ENCODE results near the gene FAM98C. TPM values are rescaled to one million over a fixed set of nuclear protein-coding genes. Genes with fewer than 3 reads are reported as not detected.
"Not testable (repeated sequence)": the region's sequence is repeated elsewhere in the genome, so short reads cannot be mapped to it uniquely, and the experiment has no call there.

FAM98C gene
- total RNA-seq, 2 experiments from 2014 or later: 21.0 to 25.9 TPM

GRCh38 chr19:38362946-38363688, 39.8 kb upstream of the FAM98C start:
- not testable (repeated sequence) for H3K9me3 Mint-ChIP-seq (ENCODE audit: insufficient read depth); H3K36me3 Mint-ChIP-seq (ENCODE audit: low read depth); H3K27ac Mint-ChIP-seq; DNase-seq; ATAC-seq
- ChIA-PET CTCF (interaction anchor here (1.3 to 1.9 kb wide), 2 partner anchors 11 to 27 kb away, joined by 8 read pairs; partner anchors contain the start of genes CATSPERG and PSMD8), POLR2A (interaction anchor here (1.2 kb wide), 1 partner anchor 27 kb away, joined by 3 read pairs; the partner anchor contains the start of gene CATSPERG)
- Mint-ChIP-seq H3K27me3 (ENCODE audit: low read depth) (peaks cover 28% of the 10 kb centered on the region), H3K4me3 (peak overlapping the region; percentile 42), H3K4me1 (ENCODE audit: low read depth) (peaks cover 18% of the 10 kb centered on the region)

- H3K27ac Mint-ChIP-seq: no peak overlapping the region
- no peak for ATAC-seq
- H3K27me3 Mint-ChIP-seq (ENCODE audit: low read depth): peaks cover 6% of the 10 kb centered on the region
- H3K9me3 Mint-ChIP-seq (ENCODE audit: insufficient read depth): no peaks in the 10 kb centered on the region
- no peak for DNase-seq
- H3K4me1 Mint-ChIP-seq (ENCODE audit: low read depth): peaks cover 5% of the 10 kb centered on the region
- POLR2A ChIA-PET: no interaction called here
- CTCF ChIA-PET: no interaction called here
- no peaks in the 10 kb centered on the region for H3K36me3 Mint-ChIP-seq (ENCODE audit: low read depth)
- no peak overlapping the region for H3K4me3 Mint-ChIP-seq
Observed at GRCh38 chr19:38367041-38367440, 35.9 kb upstream of the FAM98C start.

- CTCF ChIA-PET: interaction anchor here (1.9 kb wide), 1 partner anchor 125 kb away, joined by 5 read pairs; no protein-coding TSS in a partner anchor
- POLR2A ChIA-PET: no interaction called here
- no peak for DNase-seq
- no peaks in the 10 kb centered on the region for H3K4me1 Mint-ChIP-seq (ENCODE audit: low read depth)
- no peaks in the 10 kb centered on the region for H3K9me3 Mint-ChIP-seq (ENCODE audit: insufficient read depth)
- H3K27me3 Mint-ChIP-seq (ENCODE audit: low read depth): peaks cover 6% of the 10 kb centered on the region
- no peak for ATAC-seq
- H3K36me3 Mint-ChIP-seq (ENCODE audit: low read depth): peaks cover under 1% of the 10 kb centered on the region
- no peak overlapping the region for H3K4me3 Mint-ChIP-seq
- no peak overlapping the region for H3K27ac Mint-ChIP-seq
Observed at GRCh38 chr19:38369584-38369983, 33.3 kb upstream of the FAM98C start.

GRCh38 chr19:38370299-38370698, 32.6 kb upstream of the FAM98C start:
- Mint-ChIP-seq H3K36me3 (ENCODE audit: low read depth) (peaks cover 7% of the 10 kb centered on the region), H3K4me1 (ENCODE audit: low read depth) (peaks cover 5% of the 10 kb centered on the region), H3K27me3 (ENCODE audit: low read depth) (peaks cover 6% of the 10 kb centered on the region), H3K4me3 (no peak overlapping the region), H3K27ac (no peak overlapping the region), H3K9me3 (ENCODE audit: insufficient read depth) (no peaks in the 10 kb centered on the region)
- ChIA-PET CTCF (interaction anchor here (0.7 to 1.9 kb wide), 2 partner anchors 126 to 560 kb away, joined by 3 to 5 read pairs; partner anchors contain the start of genes MRPS12 and SARS2), POLR2A (interaction anchor here (0.6 kb wide), 1 partner anchor 84 kb away, joined by 3 read pairs; no protein-coding TSS in a partner anchor)
- no peak for DNase-seq
- no peak for ATAC-seq

GRCh38 chr19:38371081-38371480, 31.8 kb upstream of the FAM98C start:
- peaks cover 13% of the 10 kb centered on the region for H3K4me1 Mint-ChIP-seq (ENCODE audit: low read depth)
- no peak overlapping the region for H3K4me3 Mint-ChIP-seq
- DNase-seq (no peak), ATAC-seq (no peak)
- peaks cover 6% of the 10 kb centered on the region for H3K27me3 Mint-ChIP-seq (ENCODE audit: low read depth)
- no peaks in the 10 kb centered on the region for H3K9me3 Mint-ChIP-seq (ENCODE audit: insufficient read depth)
- POLR2A ChIA-PET: no interaction called here
- CTCF ChIA-PET: interaction anchor here (0.7 kb wide), 1 partner anchor 559 kb away, joined by 3 read pairs; the partner anchor contains the start of genes MRPS12 and SARS2
- no peak overlapping the region for H3K27ac Mint-ChIP-seq
- peaks cover 8% of the 10 kb centered on the region for H3K36me3 Mint-ChIP-seq (ENCODE audit: low read depth)

GRCh38 chr19:38373907-38374331, 29.0 kb upstream of the FAM98C start:
- ChIA-PET POLR2A (interaction anchor here (0.7 to 2.3 kb wide), 12 partner anchors 12 to 556 kb away, joined by 3 to 19 read pairs (median 6); partner anchors contain the start of genes CATSPERG, FAM98C, GGN and MRPS12), CTCF (interaction anchor here (0.7 to 1.7 kb wide), 20 partner anchors 11 to 556 kb away, joined by 3 to 32 read pairs (median 6); partner anchors contain the start of genes CATSPERG, EIF3K, FAM98C and GGN)
- H3K4me3 Mint-ChIP-seq: peak overlapping the region; percentile 100
- H3K27me3 Mint-ChIP-seq (ENCODE audit: low read depth): peaks cover 6% of the 10 kb centered on the region
- H3K4me1 Mint-ChIP-seq (ENCODE audit: low read depth): peaks cover 22% of the 10 kb centered on the region
- peaks cover 16% of the 10 kb centered on the region for H3K36me3 Mint-ChIP-seq (ENCODE audit: low read depth)
- DNase-seq (no peak), ATAC-seq (no peak)
- peak overlapping the region; percentile 99 for H3K27ac Mint-ChIP-seq
- no peaks in the 10 kb centered on the region for H3K9me3 Mint-ChIP-seq (ENCODE audit: insufficient read depth)

- ATAC-seq: peak; percentile 98
- peak; percentile 99 for DNase-seq
- H3K27me3 Mint-ChIP-seq (ENCODE audit: low read depth): peaks cover 5% of the 10 kb centered on the region
- H3K9me3 Mint-ChIP-seq (ENCODE audit: insufficient read depth): no peaks in the 10 kb centered on the region
- ChIA-PET CTCF (interaction anchor here (0.7 to 1.7 kb wide), 20 partner anchors 10 to 556 kb away, joined by 3 to 32 read pairs (median 6); partner anchors contain the start of genes CATSPERG, EIF3K, FAM98C and GGN), POLR2A (interaction anchor here (0.6 to 2.3 kb wide), 14 partner anchors 10 to 556 kb away, joined by 3 to 19 read pairs (median 6); partner anchors contain the start of genes CATSPERG, ECH1, FAM98C and GGN)
- peak within 1 kb of the TSS; percentile 100 for H3K4me3 Mint-ChIP-seq
- peak within 1 kb of the TSS; percentile 99 for H3K27ac Mint-ChIP-seq
- H3K4me1 Mint-ChIP-seq (ENCODE audit: low read depth): peaks cover 22% of the 10 kb centered on the region
- H3K36me3 Mint-ChIP-seq (ENCODE audit: low read depth): peaks cover 19% of the 10 kb centered on the region
Observed at GRCh38 chr19:38374332-38375097, 28.4 kb upstream of the FAM98C start, which contains the start of gene PSMD8. Gene PSMD8 (plus strand): TSS chr19:38374571. CDS start chr19:38374602, 31 bp downstream.

GRCh38 chr19:38375098-38375493, 27.8 kb upstream of the FAM98C start:
- no peak for DNase-seq
- ATAC-seq: no peak
- H3K9me3 Mint-ChIP-seq (ENCODE audit: insufficient read depth): no peaks in the 10 kb centered on the region
- CTCF ChIA-PET: interaction anchor here (1.3 to 1.7 kb wide), 5 partner anchors 9 to 259 kb away, joined by 4 to 32 read pairs (median 6); partner anchors contain the start of genes CATSPERG and FAM98C
- POLR2A ChIA-PET: interaction anchor here (1.2 to 2.3 kb wide), 10 partner anchors 9 to 555 kb away, joined by 3 to 19 read pairs (median 6); partner anchors contain the start of genes CATSPERG, FAM98C, GGN and MRPS12
- H3K27ac Mint-ChIP-seq: peak overlapping the region; percentile 99
- H3K4me1 Mint-ChIP-seq (ENCODE audit: low read depth): peaks cover 22% of the 10 kb centered on the region
- peaks cover 21% of the 10 kb centered on the region for H3K36me3 Mint-ChIP-seq (ENCODE audit: low read depth)
- peaks cover 3% of the 10 kb centered on the region for H3K27me3 Mint-ChIP-seq (ENCODE audit: low read depth)
- peak overlapping the region; percentile 100 for H3K4me3 Mint-ChIP-seq

GRCh38 chr19:38375748-38376147, 27.1 kb upstream of the FAM98C start:
- POLR2A ChIA-PET: interaction anchor here (0.6 to 2.3 kb wide), 4 partner anchors 9 to 40 kb away, joined by 3 to 15 read pairs (median 9); partner anchors contain the start of genes CATSPERG, GGN and SPRED3

GRCh38 chr19:38376576-38376975, 26.3 kb upstream of the FAM98C start:
- H3K9me3 Mint-ChIP-seq (ENCODE audit: insufficient read depth): no peaks in the 10 kb centered on the region
- peak overlapping the region; percentile 100 for H3K4me3 Mint-ChIP-seq
- H3K4me1 Mint-ChIP-seq (ENCODE audit: low read depth): peaks cover 22% of the 10 kb centered on the region
- H3K27ac Mint-ChIP-seq: no peak overlapping the region
- POLR2A ChIA-PET: no interaction called here
- CTCF ChIA-PET: interaction anchor here (0.9 to 1.4 kb wide), 5 partner anchors 17 to 142 kb away, joined by 3 to 6 read pairs (median 4); partner anchors contain the start of genes CATSPERG and FAM98C
- H3K36me3 Mint-ChIP-seq (ENCODE audit: low read depth): peaks cover 27% of the 10 kb centered on the region
- no peak for DNase-seq
- no peak for ATAC-seq
- no peaks in the 10 kb centered on the region for H3K27me3 Mint-ChIP-seq (ENCODE audit: low read depth)

More at GRCh38 chr19:38375748-38376147, 27.1 kb upstream of the FAM98C start:
- peaks cover 22% of the 10 kb centered on the region for H3K4me1 Mint-ChIP-seq (ENCODE audit: low read depth)
- no peaks in the 10 kb centered on the region for H3K27me3 Mint-ChIP-seq (ENCODE audit: low read depth)
- peak overlapping the region; percentile 100 for H3K4me3 Mint-ChIP-seq
- ATAC-seq (no peak), DNase-seq (no peak)
- no peaks in the 10 kb centered on the region for H3K9me3 Mint-ChIP-seq (ENCODE audit: insufficient read depth)
- H3K27ac Mint-ChIP-seq: peak overlapping the region; percentile 99
- peaks cover 21% of the 10 kb centered on the region for H3K36me3 Mint-ChIP-seq (ENCODE audit: low read depth)
- CTCF ChIA-PET: interaction anchor here (0.9 to 1.4 kb wide), 6 partner anchors 9 to 141 kb away, joined by 3 to 6 read pairs (median 4); partner anchors contain the start of genes CATSPERG and FAM98C

GRCh38 chr19:38377052-38377451, 25.8 kb upstream of the FAM98C start:
- H3K27ac Mint-ChIP-seq: no peak overlapping the region
- CTCF ChIA-PET: no interaction called here
- POLR2A ChIA-PET: interaction anchor here (1.6 kb wide), 1 partner anchor 18 kb away, joined by 6 read pairs; no protein-coding TSS in a partner anchor
- no peaks in the 10 kb centered on the region for H3K27me3 Mint-ChIP-seq (ENCODE audit: low read depth)
- H3K4me3 Mint-ChIP-seq: no peak overlapping the region
- no peak for DNase-seq
- H3K4me1 Mint-ChIP-seq (ENCODE audit: low read depth): peaks cover 22% of the 10 kb centered on the region
- H3K36me3 Mint-ChIP-seq (ENCODE audit: low read depth): peaks cover 32% of the 10 kb centered on the region
- ATAC-seq: no peak
- no peaks in the 10 kb centered on the region for H3K9me3 Mint-ChIP-seq (ENCODE audit: insufficient read depth)
